T-helper 9 cell (primary cell): ENCODE data around the gene TMEM151B.

Experiments used
- DNase-seq: peaks from one replicate; pipeline ENCODE4 v3.0.0-alpha.2; 2020

The TMEM151B gene

GRCh38 chr6:44265007-44265721 lies 5.1 kb upstream of the TMEM151B start, which contains the start of gene NFKBIE:
TSS of gene NFKBIE (minus strand) at chr6:44265551. CDS start at chr6:44265346, 205 bp downstream.
- peak; percentile 96 for DNase-seq

- DNase-seq = no peak
Observed at GRCh38 chr6:44265722-44266233, 4.5 kb upstream of the TMEM151B start.

GRCh38 chr6:44266347-44266746 lies 3.9 kb upstream of the TMEM151B start:
- DNase-seq = no peak

GRCh38 chr6:44267252-44267651 lies 3.0 kb upstream of the TMEM151B start:
- DNase-seq = no peak

- peak; percentile 52 for DNase-seq
Observed at GRCh38 chr6:44268095-44268628, 2.1 kb upstream of the TMEM151B start.

GRCh38 chr6:44269178-44269920 lies 901 bp upstream of the TMEM151B start:
- no peak for DNase-seq

- no peak for DNase-seq
Observed at GRCh38 chr6:44270526-44271405, 516 bp downstream of the TMEM151B start.

GRCh38 chr6:44271406-44271723 lies 1.1 kb downstream of the TMEM151B start:
- DNase-seq = no peak

GRCh38 chr6:44271914-44272313 lies 1.7 kb downstream of the TMEM151B start:
- no peak for DNase-seq

- DNase-seq = no peak
Observed at GRCh38 chr6:44272529-44272928, 2.3 kb downstream of the TMEM151B start.

GRCh38 chr6:44272999-44273566 lies 2.8 kb downstream of the TMEM151B start:
- no peak for DNase-seq

GRCh38 chr6:44273617-44274016 lies 3.4 kb downstream of the TMEM151B start:
- no peak for DNase-seq

GRCh38 chr6:44275271-44275748 lies 5.1 kb downstream of the TMEM151B start:
- no peak for DNase-seq

- DNase-seq = no peak
Observed at GRCh38 chr6:44275749-44276648, 5.7 kb downstream of the TMEM151B start.

- DNase-seq = no peak
Observed at GRCh38 chr6:44276667-44277640, 6.7 kb downstream of the TMEM151B start.

- DNase-seq = no peak
Observed at GRCh38 chr6:44277763-44278162, 7.5 kb downstream of the TMEM151B start.

- DNase-seq = no peak
Observed at GRCh38 chr6:44278315-44278714, 8.1 kb downstream of the TMEM151B start.

GRCh38 chr6:44278774-44279697 lies 8.8 kb downstream of the TMEM151B start:
- no peak for DNase-seq

- no peak for DNase-seq
Observed at GRCh38 chr6:44284121-44284520, 13.9 kb downstream of the TMEM151B start.
